Progenitor cell of endocrine pancreas (in vitro differentiated cells): Measurements from ENCODE around the gene SUN3. TPM values are rescaled to one million over a fixed set of nuclear protein-coding genes. Genes with fewer than 3 reads are reported as not detected.
"Not testable (repeated sequence)": the region's sequence is repeated elsewhere in the genome, so short reads cannot be mapped to it uniquely, and the experiment has no call there.

Experiments
- DNase-seq: peaks from one replicate; pipeline ENCODE4 v3.0.0; 2021; ENCODE audit warnings: low spot score; ENCODE audit not compliant: unreplicated experiment
- H3K27ac Mint-ChIP-seq: 2 replicates; pipeline ENCODE4 v1.8.0; 2021; ENCODE audit warnings: mild to moderate bottlenecking, moderate library complexity, mixed read lengths
- H3K27me3 Mint-ChIP-seq: 2 replicates; pipeline ENCODE4 v1.8.0; 2021; ENCODE audit warnings: mixed read lengths
- H3K36me3 Mint-ChIP-seq: 2 replicates; pipeline ENCODE4 v1.8.0; 2022; ENCODE audit warnings: mixed read lengths; ENCODE audit not compliant: insufficient read depth
- H3K4me1 Mint-ChIP-seq: 2 replicates; pipeline ENCODE4 v1.8.0; 2021; ENCODE audit warnings: low read depth, mixed read lengths
- H3K4me3 Mint-ChIP-seq: 2 replicates; pipeline ENCODE4 v1.8.0; 2021; ENCODE audit warnings: low read depth, mild to moderate bottlenecking, moderate library complexity, mixed read lengths
- H3K9me3 Mint-ChIP-seq: 2 replicates; pipeline ENCODE4 v1.8.0; 2021; ENCODE audit warnings: low read depth, mixed read lengths
- total RNA-seq: library from RNA; stranded (reverse); gene quantifications from 2 replicates; pipeline ENCODE4 v1.2.1, GENCODE V29; 2021
- TF ChIP-seq, protein P1 (sequence below): fragments of 200-600 bp; sonication (generic); IDR thresholded peaks from one replicate; pipeline ENCODE4 v1.5.0; 2021; ENCODE audit warnings: antibody characterized with exemption, mild to moderate bottlenecking; ENCODE audit not compliant: unreplicated experiment

The SUN3 gene
- total RNA-seq, 1 donor from 2014 or later = not detected

DNA sequence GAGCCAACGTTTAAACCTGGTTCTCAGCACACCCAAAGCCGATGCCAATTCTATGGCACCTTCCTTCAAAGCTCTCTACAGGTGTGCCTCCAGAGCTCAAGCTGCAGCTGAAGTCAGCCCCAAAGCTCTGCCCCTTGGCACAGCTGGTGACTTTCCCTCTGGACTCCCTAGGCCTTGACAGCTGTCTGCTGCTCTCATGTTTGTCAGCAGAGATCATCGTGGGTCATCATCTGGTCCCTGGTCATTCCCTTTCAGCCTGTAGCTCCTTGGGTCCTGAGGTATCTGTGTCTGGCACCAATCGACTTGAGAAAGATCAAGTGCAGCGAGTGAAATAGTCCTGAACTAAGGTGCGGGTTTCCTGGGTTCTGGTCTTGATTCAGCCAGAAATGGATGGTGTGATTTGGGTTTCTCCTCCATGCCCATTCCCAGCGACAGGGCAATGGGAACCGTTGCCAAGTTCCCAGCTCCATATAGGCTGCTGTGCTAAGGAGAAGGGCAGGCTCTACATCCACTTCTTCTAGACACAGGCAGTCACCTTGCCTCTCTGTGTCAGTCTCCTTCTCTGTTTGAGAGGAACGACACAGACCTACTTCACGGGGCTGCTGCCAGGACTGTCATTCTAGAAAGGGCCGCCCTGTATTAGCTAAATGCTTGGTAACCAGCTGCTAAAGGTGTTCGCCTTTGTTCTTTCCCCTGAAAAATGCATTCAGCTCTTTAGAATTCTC is 84.2 kb downstream of the SUN3 start:
- H3K9me3 Mint-ChIP-seq = no peaks in the 10 kb centered on the region
- H3K27ac Mint-ChIP-seq = no peak overlapping the region
- H3K4me3 Mint-ChIP-seq = no peak overlapping the region
- no peak for DNase-seq
- H3K36me3 Mint-ChIP-seq = no peaks in the 10 kb centered on the region
- TF ChIP-seq, protein P1, sequence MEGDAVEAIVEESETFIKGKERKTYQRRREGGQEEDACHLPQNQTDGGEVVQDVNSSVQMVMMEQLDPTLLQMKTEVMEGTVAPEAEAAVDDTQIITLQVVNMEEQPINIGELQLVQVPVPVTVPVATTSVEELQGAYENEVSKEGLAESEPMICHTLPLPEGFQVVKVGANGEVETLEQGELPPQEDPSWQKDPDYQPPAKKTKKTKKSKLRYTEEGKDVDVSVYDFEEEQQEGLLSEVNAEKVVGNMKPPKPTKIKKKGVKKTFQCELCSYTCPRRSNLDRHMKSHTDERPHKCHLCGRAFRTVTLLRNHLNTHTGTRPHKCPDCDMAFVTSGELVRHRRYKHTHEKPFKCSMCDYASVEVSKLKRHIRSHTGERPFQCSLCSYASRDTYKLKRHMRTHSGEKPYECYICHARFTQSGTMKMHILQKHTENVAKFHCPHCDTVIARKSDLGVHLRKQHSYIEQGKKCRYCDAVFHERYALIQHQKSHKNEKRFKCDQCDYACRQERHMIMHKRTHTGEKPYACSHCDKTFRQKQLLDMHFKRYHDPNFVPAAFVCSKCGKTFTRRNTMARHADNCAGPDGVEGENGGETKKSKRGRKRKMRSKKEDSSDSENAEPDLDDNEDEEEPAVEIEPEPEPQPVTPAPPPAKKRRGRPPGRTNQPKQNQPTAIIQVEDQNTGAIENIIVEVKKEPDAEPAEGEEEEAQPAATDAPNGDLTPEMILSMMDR = no peak
- H3K4me1 Mint-ChIP-seq = peaks cover 15% of the 10 kb centered on the region
- no peaks in the 10 kb centered on the region for H3K27me3 Mint-ChIP-seq

DNA sequence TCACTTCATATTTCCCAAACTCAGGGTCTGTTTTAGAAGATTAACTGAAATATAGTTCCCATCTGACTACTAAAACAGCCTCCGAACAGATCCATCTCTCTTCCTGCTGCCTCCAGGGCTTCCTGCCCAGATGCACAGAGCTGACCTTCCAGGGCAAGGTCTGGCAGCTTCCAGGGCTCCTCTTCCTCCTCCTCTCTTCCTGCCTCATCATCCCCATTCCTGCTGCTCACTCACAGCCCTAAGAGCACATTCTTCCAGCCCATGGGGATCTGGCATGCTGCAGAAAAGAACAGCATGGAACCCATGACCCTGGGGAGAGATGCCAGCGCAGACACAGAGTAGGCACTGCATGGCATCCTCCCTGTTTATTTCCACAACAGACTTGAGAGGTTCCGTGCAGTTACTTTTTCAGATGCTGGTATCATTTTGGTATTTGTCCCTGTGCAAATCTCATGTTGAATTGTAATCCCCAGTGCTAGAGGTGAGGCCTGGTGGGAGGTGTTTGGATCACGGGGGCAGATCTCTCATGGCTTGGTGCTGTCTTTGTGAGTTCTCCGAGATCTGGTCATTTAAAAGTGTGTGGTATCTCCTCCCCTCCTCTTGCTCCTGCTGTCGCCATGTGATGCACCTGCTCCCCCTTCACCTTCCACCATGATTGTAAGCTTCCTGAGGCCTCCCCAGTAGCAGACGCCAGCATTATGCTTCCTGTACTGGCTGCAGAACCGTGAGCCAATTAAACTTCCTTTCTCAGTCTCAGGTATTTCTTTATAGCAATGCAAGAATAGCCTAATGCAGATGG is 85.0 kb downstream of the SUN3 start:
- no peak overlapping the region for H3K27ac Mint-ChIP-seq

DNA sequence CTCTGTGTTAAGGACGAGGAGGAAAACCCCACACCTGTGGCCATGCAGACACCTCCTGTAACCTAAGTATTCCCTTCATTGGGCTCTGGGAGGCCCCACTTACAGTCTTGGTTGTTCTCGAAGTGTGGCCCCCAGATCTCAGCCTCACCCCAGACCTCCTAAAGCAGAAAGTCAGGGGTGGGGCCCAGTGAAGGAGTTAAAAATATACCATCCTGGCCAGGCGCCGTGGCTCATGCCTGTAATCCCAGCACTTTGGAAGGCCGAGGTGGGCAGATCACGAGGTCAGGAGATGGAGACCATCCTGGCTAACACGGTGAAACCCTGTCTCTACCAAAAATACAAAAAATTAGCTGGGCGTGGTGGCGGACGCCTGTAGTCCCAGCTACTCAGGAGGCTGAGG is 86.3 kb downstream of the SUN3 start:
- DNase-seq, H3K27me3 Mint-ChIP-seq, H3K36me3 Mint-ChIP-seq, H3K4me3 Mint-ChIP-seq, H3K9me3 Mint-ChIP-seq, H3K27ac Mint-ChIP-seq: not testable (repeated sequence)
- H3K4me1 Mint-ChIP-seq = peaks cover 15% of the 10 kb centered on the region

More for the DNA sequence above, 85.0 kb downstream of the SUN3 start:
- peaks cover 16% of the 10 kb centered on the region for H3K4me1 Mint-ChIP-seq
- DNase-seq = no peak
- no peaks in the 10 kb centered on the region for H3K36me3 Mint-ChIP-seq
- no peak overlapping the region for H3K4me3 Mint-ChIP-seq
- H3K9me3 Mint-ChIP-seq = no peaks in the 10 kb centered on the region
- TF ChIP-seq, protein P1 = no peak
- H3K27me3 Mint-ChIP-seq = no peaks in the 10 kb centered on the region

DNA sequence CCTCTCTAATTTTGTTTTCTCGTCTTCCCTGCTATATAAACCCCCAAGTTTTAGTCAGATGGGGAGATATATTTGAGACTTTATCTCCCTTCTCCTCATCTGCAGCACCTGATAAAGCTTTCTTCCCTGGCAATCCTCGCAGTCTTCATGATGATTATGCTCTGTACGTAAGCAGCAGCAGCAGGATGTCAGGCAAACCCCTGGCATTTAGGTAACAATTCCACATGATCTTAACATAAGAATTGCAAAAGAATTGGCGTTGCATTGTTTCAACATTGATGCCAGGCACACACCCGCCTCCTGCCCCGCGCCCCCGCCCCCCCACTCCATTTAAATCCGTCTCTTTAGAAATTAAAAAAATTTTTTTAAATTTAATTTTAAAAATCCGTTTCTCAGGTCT is 86.8 kb downstream of the SUN3 start:
- Mint-ChIP-seq H3K9me3 (no peaks in the 10 kb centered on the region), H3K4me3 (no peak overlapping the region), H3K27me3 (no peaks in the 10 kb centered on the region), H3K27ac (no peak overlapping the region), H3K4me1 (peaks cover 20% of the 10 kb centered on the region), H3K36me3 (no peaks in the 10 kb centered on the region)
- TF ChIP-seq, protein P1 = no peak
- no peak for DNase-seq

DNA sequence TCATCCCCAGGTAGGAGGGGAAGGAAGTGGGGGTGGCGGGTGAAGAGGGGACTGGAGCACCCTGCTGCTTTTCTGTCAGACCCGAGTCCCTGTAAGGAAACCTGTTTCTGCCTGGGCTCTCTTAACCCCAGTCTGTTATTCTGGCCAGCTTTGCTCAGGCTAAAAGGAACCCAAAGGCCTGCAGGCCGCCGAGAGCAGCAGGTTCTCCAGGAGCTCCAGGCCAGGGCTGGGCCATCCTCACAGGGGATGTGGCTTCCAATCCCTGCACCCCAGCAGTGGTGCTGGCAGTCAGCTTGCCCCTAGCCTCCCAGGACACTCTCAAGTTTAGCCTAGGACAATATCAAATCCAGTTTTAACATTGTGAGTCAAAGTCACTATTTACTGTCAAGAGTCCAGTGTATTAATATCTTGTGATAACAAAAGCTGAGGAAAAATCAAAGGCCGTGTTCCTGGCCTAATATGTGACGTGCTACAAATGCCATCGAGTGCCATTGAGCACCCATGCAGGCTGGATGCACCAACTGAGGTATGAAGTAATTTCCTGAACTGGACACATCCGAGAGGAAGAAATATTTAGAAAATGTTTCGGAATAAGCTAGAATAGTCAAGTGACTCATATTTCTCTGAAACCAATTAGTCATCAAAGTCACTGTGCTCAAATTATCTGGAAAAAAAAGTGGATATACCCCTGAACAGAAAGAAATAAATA is 87.6 kb downstream of the SUN3 start:
- no peaks in the 10 kb centered on the region for H3K36me3 Mint-ChIP-seq
- peaks cover 20% of the 10 kb centered on the region for H3K4me1 Mint-ChIP-seq
- no peak overlapping the region for H3K4me3 Mint-ChIP-seq
- H3K9me3 Mint-ChIP-seq = no peaks in the 10 kb centered on the region
- no peak for DNase-seq
- no peak overlapping the region for H3K27ac Mint-ChIP-seq
- TF ChIP-seq, protein P1 = no peak
- H3K27me3 Mint-ChIP-seq = no peaks in the 10 kb centered on the region
